ENCODE results near the gene PRR13.

DNA sequence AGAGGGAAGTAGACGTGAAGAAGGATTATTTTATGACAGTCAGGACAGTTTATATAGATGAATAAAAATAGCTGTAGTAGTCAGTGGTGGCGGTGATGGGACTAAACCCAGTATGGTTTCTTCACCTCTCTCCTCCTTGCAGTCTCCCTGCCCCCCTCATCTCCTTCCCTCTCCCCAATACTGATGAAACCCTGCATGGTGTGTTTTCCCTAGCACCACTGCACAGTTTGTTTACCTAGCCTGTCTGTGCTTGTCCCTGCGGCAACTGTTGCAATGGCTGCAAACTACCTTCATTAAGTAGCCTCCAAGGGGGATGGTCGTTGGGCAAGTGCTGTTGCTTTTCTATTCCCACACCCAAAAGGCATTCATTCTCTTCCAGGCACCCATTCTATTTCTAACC is 25.1 kb downstream of the PRR13 start:
- no peak for TF ChIP-seq POLR2A (IDR thresholded peaks at IDR 0.05)
- no peak for TF ChIP-seq CTCF (IDR thresholded peaks at IDR 0.05 in 4 of 5, conservative IDR thresholded peaks at IDR 0.05 in 1 of 5)
